ENCODE data around the gene LCE3E.

DNA sequence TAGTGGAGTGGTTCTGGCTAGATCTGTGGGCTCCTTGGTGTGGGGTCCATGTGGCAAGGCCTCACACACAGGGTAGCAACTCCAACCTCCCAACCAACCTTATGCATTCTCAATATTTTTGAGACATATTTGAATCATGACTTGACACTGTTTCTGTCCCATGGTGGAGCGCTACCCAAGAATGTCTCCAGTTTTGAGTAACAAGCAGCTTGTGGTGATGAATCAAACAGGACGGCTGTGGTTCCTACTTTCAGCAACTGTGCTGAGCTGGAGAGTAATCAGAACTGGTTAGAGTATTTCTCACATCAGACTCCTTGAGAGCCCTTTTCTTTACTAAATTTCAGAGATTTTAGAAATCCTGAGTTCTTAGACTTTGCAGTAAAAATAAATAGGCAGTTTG, 10.6 kb upstream of the LCE3E start:
- no peak for TF ChIP-seq POLR2A (IDR thresholded peaks at IDR 0.05; ENCODE audit: low read length)
- TF ChIP-seq GATA1 (IDR thresholded peaks at IDR 0.05; ENCODE audit: low read depth, low read length) = no peak

All from erythroblast (primary cell).